Thymus (tissue), 11 donors: Measurements from ENCODE around the gene RUNX2. TPM values are rescaled to one million over a fixed set of nuclear protein-coding genes. Genes with fewer than 3 reads are reported as not detected.

Experiments used
- DNase-seq, 9 donors: peaks; one replicate each; pipeline ENCODE4 v3.0.0-alpha.2; 2013; ENCODE audit warnings: low spot score in 9 of 9, low read depth in 6 of 9, missing footprints in 1 of 9
- H3K27ac ChIP-seq, 2 donors: one replicate each; pipeline ENCODE4 v1.5.1; 2013; ENCODE audit warnings: control low read depth in 1 of 2, low read depth in 1 of 2, low read length in 1 of 2, mild to moderate bottlenecking in 1 of 2, moderate library complexity in 1 of 2
- H3K27me3 ChIP-seq, 2 donors: one replicate each; pipeline ENCODE4 v1.5.1; 2013; ENCODE audit warnings: low read length in 1 of 2; ENCODE audit not compliant: control insufficient read depth in 2 of 2, insufficient read depth in 1 of 2
- H3K36me3 ChIP-seq, 2 donors: one replicate each; pipeline ENCODE4 v1.5.1; 2013; ENCODE audit warnings: low read length in 1 of 2, mild to moderate bottlenecking in 1 of 2, moderate library complexity in 1 of 2; ENCODE audit not compliant: control insufficient read depth in 2 of 2, insufficient read depth in 2 of 2
- H3K4me1 ChIP-seq, 2 donors: one replicate each; pipeline ENCODE4 v1.5.1; 2013; ENCODE audit warnings: low read length in 2 of 2; ENCODE audit not compliant: control insufficient read depth in 2 of 2, insufficient read depth in 2 of 2
- H3K4me3 ChIP-seq, 2 donors: one replicate each; pipeline ENCODE4 v1.5.1; 2013; ENCODE audit warnings: low read length in 2 of 2, control low read depth in 1 of 2, mild to moderate bottlenecking in 1 of 2
- H3K9me3 ChIP-seq, 2 donors: one replicate each; pipeline ENCODE4 v1.5.1; 2013; ENCODE audit warnings: low read length in 1 of 2, mild to moderate bottlenecking in 1 of 2; ENCODE audit not compliant: control insufficient read depth in 2 of 2, insufficient read depth in 1 of 2
- WGBS: extraction: QIAGEN DNeasy Blood & Tissue Kit; methylation state at CpG from one replicate; pipeline ENCODE4 v1.1.7; 2013; 5-methylcytosine and 5-hydroxymethylcytosine counted together
- polyA plus RNA-seq: library from polyadenylated mRNA; stranded (reverse); fragments of 200-250 nt; gene quantifications from one replicate; pipeline ENCODE4 v1.2.3, GENCODE V29; 2013
- total RNA-seq: library from RNA; stranded (reverse); fragments of 120-200 nt; gene quantifications from one replicate; pipeline ENCODE4 v1.2.4, GENCODE V29; 2013
- donor health status: healthy.

RUNX2 gene
- total and polyA plus RNA-seq, 2 donors, result 3.7 to 7.1 TPM

GRCh38 chr6:45527210-45527609 lies 199.1 kb downstream of the RUNX2 start:
- H3K27ac ChIP-seq, result no peak overlapping the region
- WGBS, result 100% methylated on average over 1 of the region's 1 CpG
- H3K9me3 ChIP-seq, result no peaks in the 10 kb centered on the region
- no peak for DNase-seq
- H3K27me3 ChIP-seq, result no peaks in the 10 kb centered on the region
- H3K36me3 ChIP-seq, result no peaks in the 10 kb centered on the region
- H3K4me3 ChIP-seq, result no peak overlapping the region
- no peaks in the 10 kb centered on the region for H3K4me1 ChIP-seq

GRCh38 chr6:45531999-45532595 lies 204.0 kb downstream of the RUNX2 start:
- Histone ChIP-seq H3K27me3 (no peaks in the 10 kb centered on the region), H3K4me3 (no peak overlapping the region), H3K4me1 (peaks cover 0 to 3% of the 10 kb centered on the region in 2 donors), H3K36me3 (no peaks in the 10 kb centered on the region), H3K27ac (no peak overlapping the region), H3K9me3 (no peaks in the 10 kb centered on the region)
- 96% methylated on average over 2 of the region's 2 CpGs for WGBS
- DNase-seq, result no peak

- no peaks in the 10 kb centered on the region for H3K27me3 ChIP-seq
- H3K4me3 ChIP-seq, result no peak overlapping the region
- no peak for DNase-seq
- no peak overlapping the region for H3K27ac ChIP-seq
- H3K36me3 ChIP-seq, result no peaks in the 10 kb centered on the region
- H3K9me3 ChIP-seq, result no peaks in the 10 kb centered on the region
- 72% methylated on average over 6 of the region's 6 CpGs for WGBS
- H3K4me1 ChIP-seq, result peaks cover 0 to 3% of the 10 kb centered on the region in 2 donors
These were observed 204.6 kb downstream of the RUNX2 start for GRCh38 chr6:45532721-45533210.

DNA sequence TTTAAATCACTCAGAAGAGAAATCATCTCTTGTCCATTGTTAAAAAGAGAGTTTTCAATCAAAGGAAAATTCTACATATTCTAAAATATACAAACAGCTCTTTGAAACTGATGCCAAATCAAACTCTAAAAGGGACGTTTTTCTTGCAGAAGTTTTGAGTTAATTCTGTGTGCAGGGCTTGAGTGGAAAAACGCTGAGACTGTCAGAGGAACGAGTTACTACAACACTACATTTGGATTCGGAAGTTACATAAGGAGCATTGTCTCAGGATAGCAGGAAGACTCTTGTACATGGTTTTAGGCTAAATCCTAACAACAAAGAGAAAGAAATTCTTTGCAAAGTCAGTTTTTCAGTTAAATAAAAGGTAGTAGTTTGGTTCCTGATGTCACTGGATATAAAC lies 205.3 kb downstream of the RUNX2 start:
- no peak overlapping the region for H3K27ac ChIP-seq
- no peaks in the 10 kb centered on the region for H3K27me3 ChIP-seq
- DNase-seq, result no peak
- H3K36me3 ChIP-seq, result no peaks in the 10 kb centered on the region
- H3K9me3 ChIP-seq, result no peaks in the 10 kb centered on the region
- H3K4me3 ChIP-seq, result no peak overlapping the region
- peaks cover 0 to 3% of the 10 kb centered on the region in 2 donors for H3K4me1 ChIP-seq
- 93% methylated on average over 4 of the region's 4 CpGs for WGBS

- 74% methylated on average over 4 of the region's 4 CpGs for WGBS
- H3K4me1 ChIP-seq, result peaks cover 0 to 8% of the 10 kb centered on the region in 2 donors
- H3K27me3 ChIP-seq, result no peaks in the 10 kb centered on the region
- no peak overlapping the region for H3K4me3 ChIP-seq
- no peak overlapping the region for H3K27ac ChIP-seq
- DNase-seq, result no peak
- H3K9me3 ChIP-seq, result no peaks in the 10 kb centered on the region
- no peaks in the 10 kb centered on the region for H3K36me3 ChIP-seq
These were observed 207.8 kb downstream of the RUNX2 start for GRCh38 chr6:45535933-45536332.

- peaks cover 0 to 8% of the 10 kb centered on the region in 2 donors for H3K4me1 ChIP-seq
These were observed 209.4 kb downstream of the RUNX2 start for GRCh38 chr6:45537539-45537938.

DNA sequence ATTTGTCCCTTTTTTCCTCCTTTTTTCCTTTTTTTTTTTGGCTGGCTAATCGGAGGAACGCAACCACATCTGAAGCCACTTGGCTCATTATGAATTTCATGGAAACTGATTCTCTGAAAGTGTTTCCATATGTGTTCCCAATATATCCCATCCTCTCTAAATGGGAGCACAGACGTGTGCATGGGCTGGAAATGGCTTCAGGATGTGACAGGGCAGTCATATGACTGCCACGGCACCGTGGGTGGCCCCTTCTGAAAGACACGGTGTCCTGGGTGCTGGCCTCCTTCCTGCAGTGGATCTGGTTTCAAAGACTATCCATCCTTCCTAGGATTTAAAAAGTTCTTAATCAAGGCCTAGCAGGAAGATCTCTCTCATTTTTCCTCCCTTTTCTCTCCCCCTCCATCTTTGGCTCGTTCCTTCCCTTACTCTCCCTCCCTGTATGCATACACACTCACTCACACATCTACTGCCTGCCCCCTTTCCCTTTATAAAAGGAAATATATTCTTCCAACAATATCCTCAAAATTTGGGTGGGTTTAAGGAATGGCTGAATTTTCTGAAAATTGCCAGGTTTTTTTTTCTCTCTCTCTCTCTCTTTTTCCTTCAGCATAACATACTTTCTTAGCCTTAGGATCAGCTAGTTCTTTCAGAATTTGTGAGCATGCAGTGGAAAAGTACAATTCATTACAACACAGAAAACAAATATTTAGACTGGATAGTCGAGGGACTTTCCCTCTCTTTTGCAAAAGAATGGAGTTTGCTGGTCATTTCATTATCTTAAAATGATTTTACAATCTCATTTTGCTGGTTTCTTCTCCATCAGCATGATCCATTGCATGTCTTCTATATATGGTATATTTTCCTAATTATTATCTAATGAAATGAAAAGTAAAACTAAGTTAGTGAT lies 210.8 kb downstream of the RUNX2 start:
- H3K4me3 ChIP-seq, result no peak overlapping the region
- 95% methylated on average over 8 of the region's 8 CpGs for WGBS
- H3K4me1 ChIP-seq, result peaks cover 0 to 6% of the 10 kb centered on the region in 2 donors
- DNase-seq, result no peak
- H3K27me3 ChIP-seq, result no peaks in the 10 kb centered on the region
- no peak overlapping the region for H3K27ac ChIP-seq
- H3K9me3 ChIP-seq, result no peaks in the 10 kb centered on the region
- no peaks in the 10 kb centered on the region for H3K36me3 ChIP-seq

More at GRCh38 chr6:45537539-45537938, 209.4 kb downstream of the RUNX2 start:
- 99% methylated on average over 6 of the region's 6 CpGs for WGBS
- H3K27ac ChIP-seq, result no peak overlapping the region
- H3K9me3 ChIP-seq, result no peaks in the 10 kb centered on the region
- no peak overlapping the region for H3K4me3 ChIP-seq
- H3K36me3 ChIP-seq, result no peaks in the 10 kb centered on the region
- no peak for DNase-seq
- H3K27me3 ChIP-seq, result no peaks in the 10 kb centered on the region

- no peaks in the 10 kb centered on the region for H3K27me3 ChIP-seq
- 90% methylated on average over 6 of the region's 6 CpGs for WGBS
- no peak for DNase-seq
- no peak overlapping the region for H3K4me3 ChIP-seq
- H3K9me3 ChIP-seq, result no peaks in the 10 kb centered on the region
- H3K4me1 ChIP-seq, result peaks cover 0 to 6% of the 10 kb centered on the region in 2 donors
- H3K36me3 ChIP-seq, result no peaks in the 10 kb centered on the region
- H3K27ac ChIP-seq, result no peak overlapping the region
These were observed 212.3 kb downstream of the RUNX2 start for GRCh38 chr6:45540375-45540920.

DNA sequence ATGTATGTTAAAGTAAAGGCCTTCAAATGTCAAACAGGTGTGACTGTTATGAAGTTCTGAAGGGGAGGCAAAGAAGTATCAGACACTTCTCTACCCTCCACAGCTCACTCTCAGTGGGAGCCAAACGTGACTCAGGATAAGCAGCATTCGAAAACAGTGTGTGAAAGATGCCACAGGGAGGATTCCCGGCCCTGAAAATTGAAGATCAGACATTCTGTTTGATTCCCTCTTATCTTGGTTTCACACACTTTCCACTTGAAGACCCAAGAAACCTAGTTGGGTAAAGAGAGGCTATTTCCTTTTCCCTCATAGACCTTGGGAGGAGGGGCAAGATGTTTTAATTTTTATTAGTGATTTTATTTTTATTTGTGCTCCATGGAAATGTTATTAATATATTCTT lies 213.8 kb downstream of the RUNX2 start:
- H3K27ac ChIP-seq, result no peak overlapping the region
- no peaks in the 10 kb centered on the region for H3K27me3 ChIP-seq
- no peaks in the 10 kb centered on the region for H3K36me3 ChIP-seq
- H3K4me3 ChIP-seq, result no peak overlapping the region
- WGBS, result 95% methylated on average over 3 of the region's 3 CpGs
- H3K4me1 ChIP-seq, result peaks cover 0 to 6% of the 10 kb centered on the region in 2 donors
- no peaks in the 10 kb centered on the region for H3K9me3 ChIP-seq
- no peak for DNase-seq
